ENCODE results near the gene DNAJC5G.
"Not testable (repeated sequence)": the region's sequence is repeated elsewhere in the genome, so short reads cannot be mapped to it uniquely, and the experiment has no call there.

DNAJC5G gene

GRCh38 chr2:27250652-27251379 is 24.4 kb upstream of the DNAJC5G start:
- no peak for DNase-seq (ENCODE audit: insufficient read length, low spot score)
- no peak for FAIRE-seq

- FAIRE-seq (no peak), DNase-seq (ENCODE audit: insufficient read length, low spot score) (no peak)
These were observed 23.5 kb upstream of the DNAJC5G start for GRCh38 chr2:27251766-27252165.

- no peak for DNase-seq (ENCODE audit: insufficient read length, low spot score)
- FAIRE-seq = no peak
These were observed 20.0 kb upstream of the DNAJC5G start for GRCh38 chr2:27255187-27255586.

- FAIRE-seq (no peak), DNase-seq (ENCODE audit: insufficient read length, low spot score) (no peak)
These were observed 19.6 kb upstream of the DNAJC5G start for GRCh38 chr2:27255660-27256059.

- FAIRE-seq = no peak
- DNase-seq (ENCODE audit: insufficient read length, low spot score) = no peak
These were observed 18.3 kb upstream of the DNAJC5G start for GRCh38 chr2:27256855-27257454.

- FAIRE-seq (no peak), DNase-seq (ENCODE audit: insufficient read length, low spot score) (no peak)
These were observed 17.2 kb upstream of the DNAJC5G start for GRCh38 chr2:27258051-27258450.

- FAIRE-seq (no peak), DNase-seq (ENCODE audit: insufficient read length, low spot score) (no peak)
These were observed 13.8 kb upstream of the DNAJC5G start for GRCh38 chr2:27261241-27261925.

- no peak for FAIRE-seq
- DNase-seq (ENCODE audit: insufficient read length, low spot score) = no peak
These were observed 13.3 kb upstream of the DNAJC5G start for GRCh38 chr2:27261926-27262298.

- no peak for FAIRE-seq
- DNase-seq (ENCODE audit: insufficient read length, low spot score) = peak; percentile 93
These were observed 12.6 kb upstream of the DNAJC5G start, which contains the start of gene SLC30A3 for GRCh38 chr2:27262379-27263286. Gene SLC30A3, minus strand, starts transcription at chr2:27263047. Its CDS starts 141 bp downstream, at chr2:27262906.

- DNase-seq (ENCODE audit: insufficient read length, low spot score) (no peak), FAIRE-seq (no peak)
These were observed 11.7 kb upstream of the DNAJC5G start for GRCh38 chr2:27263287-27264252.

GRCh38 chr2:27264253-27264752 is 10.9 kb upstream of the DNAJC5G start:
- DNase-seq (ENCODE audit: insufficient read length, low spot score) (no peak), FAIRE-seq (no peak)

GRCh38 chr2:27264753-27265535 is 10.3 kb upstream of the DNAJC5G start:
- no peak for FAIRE-seq

GRCh38 chr2:27265536-27265870 is 9.7 kb upstream of the DNAJC5G start:
- no peak for FAIRE-seq

More at GRCh38 chr2:27264753-27265535, 10.3 kb upstream of the DNAJC5G start:
- peak; percentile 71 for DNase-seq (ENCODE audit: insufficient read length, low spot score)

GRCh38 chr2:27268296-27268695 is 6.9 kb upstream of the DNAJC5G start:
- FAIRE-seq; DNase-seq (ENCODE audit: insufficient read length, low spot score): not testable (repeated sequence)

More at GRCh38 chr2:27265536-27265870, 9.7 kb upstream of the DNAJC5G start:
- DNase-seq (ENCODE audit: insufficient read length, low spot score) = no peak

- DNase-seq (ENCODE audit: insufficient read length, low spot score) = no peak
- FAIRE-seq = no peak
These were observed 5.1 kb upstream of the DNAJC5G start for GRCh38 chr2:27270131-27270530.

- no peak for FAIRE-seq
- DNase-seq (ENCODE audit: insufficient read length, low spot score) = no peak
These were observed 4.6 kb upstream of the DNAJC5G start for GRCh38 chr2:27270670-27271069.

- FAIRE-seq (no peak), DNase-seq (ENCODE audit: insufficient read length, low spot score) (no peak)
These were observed 3.4 kb upstream of the DNAJC5G start for GRCh38 chr2:27271631-27272340.

Measured in GM19239 (cell line).